GM19395 (cell line): Measurements from ENCODE around the gene ERC1.

Experiments
- ATAC-seq: cut with Tn5 transposase; IDR thresholded peaks from one replicate; pipeline ENCODE4 v1.9.1; 2021; ENCODE audit warnings: mild to moderate bottlenecking, moderate library complexity; ENCODE audit not compliant: unreplicated experiment

The ERC1 gene

DNA sequence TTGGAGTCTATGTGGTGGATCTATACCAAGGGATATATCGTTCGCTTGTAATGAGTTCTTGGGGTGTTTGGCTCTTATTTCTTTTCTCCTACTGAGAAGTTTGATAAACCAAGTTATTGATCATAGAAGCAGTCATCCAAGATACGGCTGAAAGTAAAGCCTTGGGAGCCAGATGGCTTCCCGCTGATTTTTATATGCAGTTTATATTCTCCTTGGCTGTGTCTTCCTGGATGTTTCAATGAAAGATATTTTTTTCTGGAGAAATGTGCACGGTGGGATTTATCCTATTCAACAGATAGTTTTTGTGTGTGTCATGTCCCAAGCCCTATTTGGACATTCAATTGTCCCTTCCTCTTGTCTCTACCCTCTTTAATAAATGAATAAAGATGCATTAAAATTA, 289.0 kb downstream of the ERC1 start:
- no peak for ATAC-seq

DNA sequence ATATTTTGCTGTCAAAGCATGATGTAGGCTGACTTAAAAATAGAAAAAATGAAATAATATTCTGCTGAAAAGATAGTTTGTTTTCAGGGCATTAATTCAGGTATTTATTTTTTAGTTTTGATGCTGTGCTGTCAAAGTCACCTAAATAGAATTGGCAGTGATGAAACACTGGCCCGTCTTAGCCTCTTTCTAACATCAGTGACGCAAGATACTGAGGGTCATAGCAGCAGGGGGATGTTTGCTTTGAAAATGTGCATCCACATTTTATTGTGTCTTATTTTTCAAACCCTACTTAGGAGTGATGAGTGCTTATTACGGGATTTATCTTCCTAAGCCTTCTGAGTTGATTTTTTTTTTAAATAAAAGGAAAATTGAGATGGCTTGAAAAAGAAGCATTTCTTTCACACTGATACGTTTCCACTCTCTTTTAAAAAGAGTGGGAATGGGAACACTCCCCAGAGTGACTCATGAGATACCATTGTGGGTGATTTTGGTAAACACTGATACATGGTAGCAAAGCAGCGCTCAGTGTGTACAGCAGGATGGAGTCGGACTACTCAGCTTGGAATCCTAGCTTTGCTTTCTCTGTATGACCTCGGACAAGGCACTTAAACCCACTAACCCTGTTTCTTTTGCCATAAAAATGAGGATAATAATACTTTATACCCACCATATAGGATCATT, 290.8 kb downstream of the ERC1 start:
- ATAC-seq = no peak

DNA sequence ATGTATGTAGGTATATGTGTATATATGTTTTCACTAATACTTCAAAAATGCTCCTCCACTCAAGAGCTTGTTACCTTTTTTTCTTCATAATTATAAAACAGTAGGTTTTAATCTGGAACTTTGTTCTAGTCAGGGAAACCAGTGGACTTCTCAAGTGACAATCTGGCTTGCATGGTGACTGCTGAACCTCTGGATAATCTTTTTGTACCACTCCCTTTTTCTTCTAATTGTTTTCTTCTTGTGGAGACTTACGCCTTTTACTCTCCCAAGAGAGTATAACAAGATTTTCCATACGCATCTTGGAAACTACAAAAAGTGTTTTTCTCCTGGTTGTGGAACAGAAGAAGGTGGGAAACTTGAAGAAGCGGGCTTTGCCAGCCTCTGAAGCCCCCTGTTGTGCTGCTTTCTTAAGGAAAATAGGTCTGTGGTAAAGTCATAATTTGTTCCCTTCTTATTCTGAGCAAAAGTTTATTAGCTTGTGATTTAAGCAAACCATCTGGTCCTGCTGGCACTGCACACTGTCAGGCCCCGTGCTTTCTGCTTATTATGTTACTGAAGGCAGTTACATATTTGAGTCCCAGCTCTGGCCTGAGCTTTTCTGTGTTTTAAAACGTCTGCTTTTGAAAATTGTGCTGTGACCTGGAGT, 291.8 kb downstream of the ERC1 start:
- no peak for ATAC-seq

DNA sequence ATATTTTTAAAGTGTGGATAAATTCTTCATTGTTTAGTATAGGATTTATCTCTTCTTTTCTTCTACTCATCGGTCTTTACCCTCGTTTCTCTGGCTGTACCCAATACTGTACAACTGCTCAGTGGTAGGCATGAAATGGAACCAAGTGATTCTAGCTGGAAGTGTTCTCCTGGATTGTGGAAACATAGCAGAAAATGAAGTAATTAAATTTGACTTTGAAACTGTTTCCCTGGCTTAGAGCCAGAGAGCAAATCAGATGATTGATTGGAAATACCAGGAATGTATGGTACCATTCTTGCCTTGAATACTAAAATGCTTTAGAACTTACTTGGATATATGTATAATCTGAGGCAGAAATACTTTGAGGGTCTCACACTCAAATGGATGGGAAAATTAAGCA, 292.3 kb downstream of the ERC1 start:
- ATAC-seq = no peak

DNA sequence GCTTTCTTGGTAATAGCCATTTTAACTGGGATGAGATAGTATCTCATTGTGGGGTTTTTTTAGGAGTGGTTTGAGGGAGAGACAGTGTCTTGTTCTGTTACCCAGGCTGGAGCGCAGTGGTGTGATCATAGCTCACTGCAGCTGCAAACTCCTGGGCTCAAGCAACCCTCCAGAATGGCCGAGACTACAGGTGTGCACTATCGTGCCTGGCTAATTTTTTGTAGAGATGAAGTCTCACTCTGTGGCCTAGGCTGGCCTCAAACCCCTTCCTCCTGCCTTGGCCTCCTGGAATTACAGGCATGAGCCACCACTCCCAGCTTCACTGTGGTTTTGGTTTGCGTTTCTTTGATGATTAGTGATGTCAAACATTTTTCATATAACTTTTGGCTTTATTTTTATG, 293.6 kb downstream of the ERC1 start:
- no peak for ATAC-seq

DNA sequence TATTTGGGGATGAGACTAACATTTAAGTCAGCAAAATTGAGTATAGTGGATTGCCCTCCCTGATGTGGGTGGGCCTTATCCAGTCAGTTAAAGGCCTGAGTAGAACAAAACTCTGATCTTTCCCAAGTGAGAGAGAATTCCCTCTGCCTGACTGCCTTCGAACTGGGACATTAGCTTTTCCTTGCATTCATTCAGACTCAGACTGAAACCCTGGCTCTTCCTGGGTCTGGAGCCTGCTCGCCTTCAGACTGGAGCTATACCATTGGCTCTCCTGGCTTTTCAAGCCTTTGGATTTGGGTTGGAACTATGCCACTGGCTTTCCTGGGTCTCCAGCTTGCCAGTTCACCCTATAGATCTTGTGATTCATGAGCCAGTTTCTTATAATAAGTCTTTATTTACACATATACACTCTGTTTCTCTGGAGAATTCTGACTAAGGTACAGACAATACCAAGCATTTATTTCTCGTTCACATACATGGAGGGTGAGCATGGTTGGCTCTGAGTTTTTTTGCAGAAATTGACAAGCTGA, 296.5 kb downstream of the ERC1 start:
- ATAC-seq = no peak

DNA sequence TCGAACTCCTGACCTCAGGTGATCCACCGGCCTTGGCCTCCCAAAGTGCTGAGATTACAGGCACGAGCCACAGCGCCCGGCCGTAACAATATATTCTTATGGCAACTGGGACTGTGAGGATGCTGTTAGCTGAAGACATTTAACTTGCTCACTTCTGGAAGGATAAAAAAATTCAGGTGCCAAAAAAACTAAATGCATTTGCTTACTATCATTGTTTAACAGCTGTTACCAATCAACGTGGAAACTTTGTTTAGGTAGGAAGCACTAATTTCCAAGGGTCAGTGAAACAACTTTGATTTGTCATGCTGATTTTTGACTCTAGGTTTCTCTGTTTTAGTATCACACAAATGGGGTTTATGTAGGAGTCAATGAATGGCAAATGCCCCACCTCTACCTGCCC, 297.3 kb downstream of the ERC1 start:
- ATAC-seq = no peak

DNA sequence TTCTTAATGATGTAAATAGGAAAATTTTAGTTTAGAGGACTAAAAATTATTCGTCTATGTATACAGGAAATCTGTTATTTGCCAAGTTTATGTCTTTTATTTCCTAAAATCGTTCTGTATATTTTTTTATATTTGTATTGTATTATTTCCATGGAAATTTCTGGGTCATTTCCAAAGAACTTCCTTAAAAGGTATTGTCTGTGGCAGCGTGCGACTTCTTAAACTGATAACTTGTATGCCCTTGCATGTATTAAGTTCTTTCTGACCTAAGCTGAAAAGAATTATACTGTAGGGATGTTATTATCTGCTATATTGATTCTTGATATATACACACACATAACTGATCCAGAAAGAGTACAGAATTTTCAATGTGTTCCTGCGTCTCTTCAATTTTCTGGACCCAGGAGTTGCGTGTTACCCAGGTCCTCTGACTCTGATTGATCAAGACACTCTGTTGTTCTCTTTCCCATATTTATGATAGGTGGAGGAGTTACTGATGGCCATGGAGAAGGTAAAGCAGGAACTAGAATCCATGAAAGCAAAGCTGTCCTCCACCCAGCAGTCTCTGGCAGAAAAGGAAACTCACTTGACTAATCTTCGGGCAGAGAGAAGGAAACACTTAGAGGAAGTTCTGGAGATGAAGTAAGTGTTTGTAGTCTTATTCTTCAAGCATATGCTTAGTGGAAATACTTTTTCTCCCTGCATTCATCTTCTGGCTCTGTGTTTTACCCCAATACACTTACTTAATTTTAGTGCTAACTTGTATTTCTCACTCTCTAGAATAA, 298.5 kb downstream of the ERC1 start:
- no peak for ATAC-seq

DNA sequence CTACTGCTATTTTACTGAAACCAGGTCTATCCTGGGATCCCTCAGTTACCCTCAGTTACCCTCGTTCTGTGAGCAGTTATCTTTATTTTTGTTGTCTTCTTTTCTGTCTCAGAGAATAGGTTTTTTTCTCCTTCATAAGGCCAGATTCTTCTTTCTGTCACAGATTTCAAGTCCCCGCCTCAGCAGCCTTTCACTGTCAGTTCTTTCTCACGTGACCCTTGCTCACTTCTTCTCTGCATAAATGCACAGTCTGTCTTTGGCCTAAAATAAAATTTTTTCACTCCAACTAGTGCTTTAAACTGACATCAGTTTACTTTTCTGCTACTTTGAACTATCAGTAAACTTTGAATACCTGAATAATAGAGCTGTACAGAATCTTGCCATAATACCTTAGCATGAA, 299.7 kb downstream of the ERC1 start:
- ATAC-seq = no peak

DNA sequence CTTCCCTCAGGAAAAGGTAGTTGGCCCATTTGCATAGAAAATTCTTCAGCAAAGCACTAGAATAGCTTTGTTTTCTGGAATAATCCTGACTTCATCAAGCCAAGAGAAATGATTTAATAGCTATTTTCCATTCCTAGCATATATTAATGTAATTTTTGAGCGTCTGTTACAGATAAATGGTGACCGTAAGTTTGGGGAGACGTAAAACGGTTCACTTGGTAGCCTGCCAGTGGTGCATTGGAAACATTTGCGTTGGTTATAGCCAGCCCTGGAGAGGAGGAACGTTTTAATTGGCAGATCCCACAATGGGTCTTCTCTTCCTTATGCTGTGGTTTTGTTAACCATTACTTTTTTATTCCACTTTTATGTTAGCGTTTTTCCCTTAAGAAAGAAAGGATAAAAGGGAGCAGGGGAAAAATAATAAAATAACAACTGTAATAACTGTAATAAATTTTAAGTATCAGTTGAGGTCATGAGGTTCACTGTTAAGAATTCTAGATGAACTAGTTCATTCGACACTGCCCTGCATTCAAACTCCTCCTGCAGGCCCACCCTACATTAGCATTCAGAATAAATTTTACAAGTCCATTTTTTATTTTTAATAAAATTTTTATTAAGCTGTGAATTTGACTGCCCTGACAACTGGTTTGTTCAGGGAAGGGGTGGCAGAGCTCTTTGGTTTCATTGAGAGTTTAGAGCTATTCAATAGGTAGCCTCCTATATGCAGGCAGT, 300.7 kb downstream of the ERC1 start:
- no peak for ATAC-seq

DNA sequence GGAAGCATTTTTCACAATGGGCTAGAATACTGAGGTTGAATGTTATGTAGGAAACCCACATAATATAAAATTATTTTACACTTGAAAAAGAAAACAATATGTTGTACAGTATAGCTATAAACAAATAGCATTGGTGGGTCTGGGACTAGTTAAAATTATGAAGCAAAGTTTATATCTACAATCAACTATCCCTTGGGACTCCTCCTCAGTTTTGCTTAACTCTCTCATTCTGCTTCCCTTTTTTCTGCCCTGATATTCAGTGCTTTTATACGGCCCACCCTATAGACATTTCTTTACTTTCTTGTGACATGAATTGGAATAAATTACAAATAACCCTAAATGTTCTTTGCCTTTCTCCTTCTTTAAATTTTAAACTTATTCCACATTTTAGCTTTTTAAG, 302.9 kb downstream of the ERC1 start:
- ATAC-seq = no peak

DNA sequence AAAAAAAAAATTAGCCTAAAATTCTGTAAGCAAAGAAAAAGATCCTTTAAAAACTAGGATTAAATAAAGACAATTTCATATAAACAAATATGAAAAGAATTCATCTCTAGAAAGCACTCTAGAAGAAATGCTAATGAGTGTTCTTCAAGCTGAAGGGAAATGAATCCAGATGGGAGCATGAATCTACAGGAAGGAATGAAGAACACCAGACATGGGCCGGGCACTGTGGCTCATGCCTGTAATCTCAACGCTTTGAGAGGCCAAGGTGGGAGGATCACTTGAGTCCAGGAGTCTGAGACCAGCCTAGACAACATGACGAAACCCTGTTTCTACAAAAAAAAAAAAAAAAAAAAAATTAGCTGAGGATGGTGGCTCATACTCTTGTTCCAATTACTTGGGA, 306.2 kb downstream of the ERC1 start:
- ATAC-seq = no peak

DNA sequence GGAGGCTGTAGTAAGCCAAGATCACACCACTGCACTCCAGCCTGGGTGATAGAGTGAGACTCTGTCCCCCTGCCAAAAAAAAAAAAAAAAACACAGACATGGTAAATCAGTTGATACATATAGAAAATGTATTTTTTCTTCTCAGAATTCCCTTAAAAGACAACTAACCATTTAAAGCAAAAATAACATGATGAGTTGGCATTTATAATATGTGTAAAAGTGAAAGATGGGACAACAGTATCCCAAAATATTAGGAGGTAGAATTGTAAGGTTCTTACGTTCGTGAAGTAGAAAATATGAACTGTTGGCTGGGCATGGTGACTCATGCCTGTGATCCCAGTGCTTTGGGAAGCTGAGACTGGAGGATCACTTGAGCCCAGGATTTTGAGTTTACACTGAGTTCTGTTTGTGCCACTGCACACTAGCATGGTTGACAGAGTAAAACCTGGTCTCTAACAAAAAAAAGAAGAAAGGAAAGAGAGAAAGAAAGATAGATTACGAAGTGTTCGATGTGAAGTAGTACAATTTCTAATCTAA, 306.7 kb downstream of the ERC1 start:
- no peak for ATAC-seq

DNA sequence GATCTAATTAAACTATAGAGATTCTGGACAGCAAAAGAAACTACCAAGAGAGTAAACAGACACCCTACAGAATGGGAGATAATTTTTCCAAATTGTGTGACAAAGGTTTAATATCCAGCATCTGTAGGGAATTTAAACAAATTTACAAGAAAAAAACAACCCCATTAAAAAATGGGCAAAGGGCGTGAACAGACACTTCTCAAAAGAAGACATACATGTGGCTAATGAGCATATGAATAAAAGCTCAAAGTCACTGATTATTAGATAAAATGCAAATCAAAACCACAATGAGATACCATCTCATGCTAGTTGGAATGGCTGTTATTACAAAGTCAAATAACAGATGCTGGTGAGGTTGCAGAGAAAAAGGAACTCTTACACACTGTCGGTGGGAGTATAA, 309.4 kb downstream of the ERC1 start:
- no peak for ATAC-seq

DNA sequence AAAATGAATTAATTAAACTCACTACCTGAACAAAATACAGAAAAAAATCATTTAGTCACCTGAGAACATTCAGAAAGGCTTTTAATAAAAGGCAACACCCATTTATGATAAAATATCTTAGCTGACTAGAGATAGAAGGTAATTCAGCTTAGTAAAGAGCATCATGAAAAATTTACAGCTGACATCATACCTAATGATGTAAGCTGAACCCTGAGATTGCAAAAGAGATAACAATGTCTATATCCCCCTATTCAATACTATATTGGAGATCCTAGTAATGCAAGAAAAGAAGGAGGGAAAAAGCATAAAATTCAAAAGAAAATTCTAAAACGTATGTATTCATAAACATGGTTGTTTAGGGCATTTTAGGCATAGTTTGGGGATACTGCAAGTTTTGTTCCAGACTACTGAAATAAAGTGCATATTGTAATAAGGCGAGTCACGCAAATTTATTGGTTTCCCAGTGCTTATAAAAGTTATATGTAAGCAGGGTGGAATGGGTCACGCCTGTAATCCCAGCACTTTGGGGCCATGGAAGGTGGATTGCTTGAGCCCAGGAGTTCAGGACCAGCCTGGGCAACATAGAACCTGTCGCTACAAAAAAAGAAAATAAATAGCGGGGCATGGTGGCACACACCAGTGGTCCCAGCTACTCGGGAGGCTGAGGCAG, 311.3 kb downstream of the ERC1 start:
- no peak for ATAC-seq

DNA sequence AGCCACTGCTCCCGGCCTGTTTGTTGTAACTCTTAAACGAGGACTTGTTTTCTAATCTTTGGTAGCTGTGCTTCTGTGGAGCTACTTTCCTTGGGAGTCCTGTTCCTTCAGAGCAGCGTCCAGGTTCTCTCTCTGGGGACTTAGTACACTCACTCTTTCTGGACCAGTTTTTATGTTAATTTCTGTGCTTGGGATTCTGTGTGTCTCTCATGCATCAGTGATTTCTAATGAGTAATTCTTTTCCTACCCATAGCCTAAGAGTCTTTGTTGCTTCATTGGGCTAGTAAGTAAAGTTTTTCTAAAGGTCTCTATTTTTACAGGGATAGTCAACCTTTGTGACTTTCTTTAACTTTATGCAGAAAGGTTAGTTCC, 314.0 kb downstream of the ERC1 start:
- ATAC-seq = no peak

DNA sequence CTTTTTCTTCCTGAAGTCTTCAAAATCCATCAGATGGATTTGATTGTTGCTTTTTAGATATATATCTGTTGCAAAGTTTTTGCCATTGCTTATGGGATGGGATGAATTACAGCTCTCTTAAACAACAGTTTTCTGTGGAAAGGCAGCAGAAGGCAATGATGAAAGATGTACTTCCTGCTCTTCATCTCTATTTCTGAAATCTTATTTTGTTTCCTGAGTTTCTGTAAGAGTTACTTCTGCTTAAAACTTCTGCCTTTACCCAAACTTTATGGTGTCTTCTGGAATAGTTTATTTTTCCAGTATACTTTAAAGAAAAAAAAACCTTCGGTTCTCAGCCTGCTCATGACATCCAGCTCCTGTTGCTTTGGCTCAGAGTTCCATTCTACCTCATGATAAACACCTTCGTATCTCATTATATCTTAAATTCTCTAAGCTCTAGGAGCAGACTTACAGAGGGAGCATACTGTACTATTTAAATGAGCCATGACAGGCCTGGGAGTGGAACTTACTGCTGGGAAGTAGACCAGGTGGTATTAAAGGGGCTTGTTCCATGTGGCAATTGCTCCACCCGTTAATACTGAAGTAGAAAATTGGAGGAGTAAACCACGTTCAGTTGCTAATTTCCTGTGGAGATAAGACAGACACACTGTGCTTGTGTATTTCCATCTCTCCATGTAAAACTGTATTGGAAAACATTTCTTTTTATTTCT, 314.9 kb downstream of the ERC1 start:
- no peak for ATAC-seq

DNA sequence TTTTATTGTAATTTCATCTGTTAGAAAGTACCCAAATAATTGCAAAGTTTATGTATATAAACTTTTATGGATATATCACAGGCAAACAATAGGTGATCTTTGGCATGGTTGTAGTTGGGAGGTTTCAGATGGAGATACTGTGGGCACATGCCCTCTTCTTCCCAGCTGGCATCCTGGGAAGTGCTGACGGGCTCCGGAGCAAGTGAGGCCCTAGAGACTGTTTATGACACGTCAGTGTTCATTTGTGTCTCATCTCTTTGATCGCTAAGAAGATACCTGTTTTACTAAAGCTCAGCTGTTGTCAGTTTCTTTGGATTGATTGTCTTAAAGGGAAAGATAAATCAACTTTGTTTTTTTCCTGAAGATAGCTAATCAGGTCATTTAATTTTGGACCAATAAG, 315.8 kb downstream of the ERC1 start:
- ATAC-seq = no peak

DNA sequence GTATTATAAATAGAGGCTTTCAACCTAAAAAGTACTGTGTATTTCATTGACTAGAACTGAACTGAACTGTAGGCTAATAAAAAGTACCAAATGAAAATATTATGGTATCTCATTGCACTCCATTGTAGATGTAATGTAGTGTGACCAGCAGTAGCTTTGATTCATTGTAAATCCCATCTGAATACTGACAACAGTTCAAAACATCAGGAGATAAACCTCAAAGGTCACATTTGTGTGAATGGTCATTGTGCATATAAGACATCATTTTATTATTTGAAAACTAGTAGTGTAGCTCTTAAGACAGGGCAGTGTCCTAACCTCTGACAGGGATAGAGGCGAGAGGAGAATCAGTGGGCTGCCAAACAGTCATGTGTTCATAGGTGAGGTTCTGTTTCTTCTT, 316.8 kb downstream of the ERC1 start:
- no peak for ATAC-seq

DNA sequence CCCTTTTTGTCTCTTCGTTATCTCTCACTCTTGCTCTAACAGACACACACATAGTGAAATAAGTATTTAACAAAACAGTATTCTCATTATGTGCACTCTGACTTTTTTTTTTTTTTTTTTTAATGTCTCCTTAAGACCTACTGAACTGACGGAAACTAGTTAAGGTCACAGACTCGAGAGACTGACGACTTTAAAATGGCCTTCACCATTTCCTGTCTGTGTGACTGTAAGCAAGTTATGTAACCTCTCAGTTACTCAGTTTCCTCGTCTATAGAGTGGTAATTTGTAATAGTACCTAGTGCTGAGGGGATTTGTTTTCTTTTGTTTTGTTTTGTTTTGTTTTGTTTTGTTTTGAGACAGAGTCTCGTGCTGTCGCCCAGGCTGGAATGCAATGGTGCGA, 318.6 kb downstream of the ERC1 start:
- ATAC-seq = no peak
